HCT116 (cell line): ENCODE data around the gene MAP3K4. TPM values are rescaled to one million over a fixed set of nuclear protein-coding genes. Genes with fewer than 3 reads are reported as not detected.

Source experiments
- ATAC-seq: fragments of 200-7000 bp; cut with Tn5 transposase; 2 replicates; pipeline ENCODE4 v1.9.1; 2020; ENCODE audit warnings: mild to moderate bottlenecking, moderate library complexity
- BruUV-seq: library from RNA; stranded (reverse); fragments of 400-500 nt; replicated peaks from 2 replicates; lab custom pipeline; 2021; lab: Mats Ljungman, UMichigan
- CTCF ChIA-PET: fragments of 300-600 bp; sonication (Branson Sonifier 250); formaldehyde crosslinking; loops from one replicate; lab custom pipeline; 2021; ENCODE audit warnings: antibody characterized with exemption; lab: Charles Lee
- POLR2A ChIA-PET: fragments of 300-600, 350-600 bp; sonication (Branson Sonifier 250); formaldehyde crosslinking; loops from one replicate; lab custom pipeline; 2021; ENCODE audit warnings: antibody characterized with exemption; lab: Charles Lee
- RAD21 ChIA-PET, 2 experiments: fragments of 300-600 bp; sonication (Branson Sonifier 250); formaldehyde crosslinking; loops; one replicate each; lab custom pipeline; 2023; ENCODE audit warnings: low total read pairs in 2 of 2; ENCODE audit not compliant: uncharacterized antibody in 2 of 2, unreplicated experiment in 2 of 2, low non-redundant PET in 1 of 2; lab: Charles Lee
- DNase-seq: peaks from one replicate; pipeline ENCODE4 v3.0.0-alpha.2; 2010; ENCODE audit warnings: low read depth, low spot score
- H2AFZ ChIP-seq: fragments of 200-600 bp; shearing (Covaris generic), sonication (generic); 2 replicates; pipeline ENCODE4 v1.6.1; 2017; ENCODE audit warnings: low read depth, mixed run types, mixed read lengths, antibody characterized with exemption, low read length; ENCODE audit not compliant: poor library complexity, severe bottlenecking
- H3K27ac ChIP-seq: 2 replicates; pipeline ENCODE4 v1.5.1; 2012; ENCODE audit warnings: low read depth, low read length
- H3K27me3 ChIP-seq: fragments of 200-600 bp; sonication (generic); 2 replicates; pipeline ENCODE4 v1.6.1; 2016; ENCODE audit warnings: mixed run types, low read length, mixed read lengths; ENCODE audit not compliant: insufficient read depth
- H3K36me3 ChIP-seq, 2 experiments: fragments of 200-500 bp in 1 of 2; fragments of 200-600 bp in 1 of 2; sonication (Bioruptor generic) in 1 of 2; sonication (generic) in 1 of 2; 2 replicates each; pipeline versions ENCODE4 v1.5.1 to v1.6.1; 2014 to 2016; ENCODE audit warnings: low read length in 2 of 2, inconsistent platforms in 1 of 2, mixed read lengths in 1 of 2, mixed run types in 1 of 2; ENCODE audit not compliant: insufficient read depth in 2 of 2, control insufficient read depth in 1 of 2
- H3K4me1 ChIP-seq, 2 experiments: fragments of 200-600 bp in 1 of 2; sonication (generic) in 1 of 2; 2 replicates each; pipeline versions ENCODE4 v1.5.1 to v1.6.1; 2012 to 2017; ENCODE audit warnings: low read length in 2 of 2, inconsistent platforms in 1 of 2, mild to moderate bottlenecking in 1 of 2, mixed read lengths in 1 of 2, mixed run types in 1 of 2, moderate library complexity in 1 of 2; ENCODE audit not compliant: insufficient read depth in 2 of 2, control insufficient read depth in 1 of 2
- H3K4me2 ChIP-seq: fragments of 200-600 bp; sonication (generic); 2 replicates; pipeline ENCODE4 v1.6.1; 2017; ENCODE audit warnings: mixed run types, low read length, mixed read lengths
- H3K4me3 ChIP-seq, 2 experiments: fragments of 200-600 bp in 1 of 2; sonication (generic) in 1 of 2; replicated peaks in 1 of 2; 2 replicates each; pipeline ENCODE4 v1.5.1; 2011 to 2016; ENCODE audit warnings: low read length in 2 of 2, control low read depth in 1 of 2, low read depth in 1 of 2, mild to moderate bottlenecking in 1 of 2, mixed read lengths in 1 of 2, mixed run types in 1 of 2
- H3K79me2 ChIP-seq: fragments of 200-600 bp; sonication (generic); 2 replicates; pipeline ENCODE4 v1.6.1; 2017; ENCODE audit warnings: mild to moderate bottlenecking, mixed run types, low read length, moderate library complexity, mixed read lengths; ENCODE audit not compliant: insufficient read depth
- H3K9ac ChIP-seq: fragments of 200-600 bp; sonication (generic); 2 replicates; pipeline ENCODE4 v1.6.1; 2016; ENCODE audit warnings: low read length, mixed read lengths
- H3K9me2 ChIP-seq: fragments of 200-600 bp; sonication (generic), shearing (Covaris generic); 2 replicates; pipeline ENCODE4 v1.6.1; 2017; ENCODE audit warnings: mixed run types, mild to moderate bottlenecking, moderate library complexity; ENCODE audit not compliant: insufficient read depth
- H3K9me3 ChIP-seq, 2 experiments: fragments of 200-500 bp in 1 of 2; fragments of 200-600 bp in 1 of 2; sonication (Bioruptor generic) in 1 of 2; sonication (generic) in 1 of 2; 2 replicates each; pipeline ENCODE4 v1.6.1; 2014 to 2017; ENCODE audit warnings: low read length in 2 of 2, mixed read lengths in 2 of 2, inconsistent platforms in 1 of 2, low read depth in 1 of 2, mild to moderate bottlenecking in 1 of 2, mixed run types in 1 of 2, moderate library complexity in 1 of 2; ENCODE audit not compliant: control insufficient read depth in 1 of 2, insufficient read depth in 1 of 2
- H4K20me1 ChIP-seq: fragments of 200-600 bp; sonication (generic), shearing (Covaris generic); 2 replicates; pipeline ENCODE4 v1.6.1; 2017; ENCODE audit warnings: mixed run types, mild to moderate bottlenecking, moderate library complexity; ENCODE audit not compliant: insufficient read depth
- CTCF ChIP-seq, 3 experiments: fragments of 200-600 bp in 1 of 3; sonication (generic) in 1 of 3; IDR thresholded peaks in 2 of 3; conservative IDR thresholded peaks in 1 of 3; 2 replicates each; pipeline ENCODE4 v1.5.1; 2012 to 2017; ENCODE audit warnings: low read depth in 2 of 3, low read length in 2 of 3, antibody characterized with exemption in 1 of 3, borderline replicate concordance in 1 of 3, control low read depth in 1 of 3, mild to moderate bottlenecking in 1 of 3, mixed read lengths in 1 of 3, mixed run types in 1 of 3, moderate library complexity in 1 of 3; ENCODE audit not compliant: insufficient read depth in 1 of 3
- FOSL1 ChIP-seq: IDR thresholded peaks from 2 replicates; pipeline ENCODE4 v1.6.1; 2012; ENCODE audit warnings: low read depth
- POLR2AphosphoS5 ChIP-seq: IDR thresholded peaks from 2 replicates; pipeline ENCODE4 v1.6.1; 2011; ENCODE audit warnings: mild to moderate bottlenecking, low read depth, low read length, moderate library complexity
- SIN3A ChIP-seq: IDR thresholded peaks from 2 replicates; pipeline ENCODE4 v1.6.1; 2012; ENCODE audit warnings: low read depth
- SP1 ChIP-seq: IDR thresholded peaks from 2 replicates; pipeline ENCODE4 v1.6.1; 2012; ENCODE audit warnings: low read depth
- ZBTB33 ChIP-seq: IDR thresholded peaks from 2 replicates; pipeline ENCODE4 v1.6.1; 2011; ENCODE audit warnings: mild to moderate bottlenecking, low read length, moderate library complexity; ENCODE audit not compliant: insufficient replicate concordance; ENCODE audit errors: extremely low read depth
- ZFX ChIP-seq: fragments of 450-650 bp; IDR thresholded peaks from 2 replicates; pipeline ENCODE4 v1.6.1; 2017
- intact Hi-C: fragments of 100-400 bp; cut with micrococcal nuclease; formaldehyde crosslinking; loops from 2 replicates; pipeline ENCODE4 v1.10.0; 2022
- total RNA-seq: library from RNA; stranded (reverse); gene quantifications from one replicate; pipeline ENCODE4 v1.2.1, GENCODE V29; 2021; ENCODE audit not compliant: unreplicated experiment

The MAP3K4 gene
- total RNA-seq, 1 experiment from 2014 or later, result 46.5 TPM

GRCh38 chr6:160960839-160961238 is 30.7 kb upstream of the MAP3K4 start:
- no TSS peak for BruUV-seq
- Histone ChIP-seq H3K4me3 (no peak overlapping the region), H3K27ac (no peak overlapping the region), H3K9ac (no peak overlapping the region), H3K79me2 (no peaks in the 10 kb centered on the region), H2AFZ (no peak overlapping the region), H3K4me2 (no peak overlapping the region), H3K9me3 (no peaks in the 10 kb centered on the region), H4K20me1 (no peaks in the 10 kb centered on the region), H3K9me2 (no peaks in the 10 kb centered on the region), H3K36me3 (no peaks in the 10 kb centered on the region), H3K4me1 (no peaks in the 10 kb centered on the region), H3K27me3 (no peaks in the 10 kb centered on the region)
- POLR2A ChIA-PET, result no interaction called here
- no peak for DNase-seq
- CTCF ChIA-PET, result no interaction called here
- ATAC-seq, result no peak
- RAD21 ChIA-PET, result no interaction called here
- intact Hi-C loops, result no loop called here
- TF ChIP-seq SP1 (no peak), CTCF (IDR thresholded peaks at IDR 0.05 in 2 of 3, conservative IDR thresholded peaks at IDR 0.05 in 1 of 3; ENCODE audit: borderline replicate concordance in 1 of 3, insufficient read depth in 1 of 3, low read depth in 2 of 3, low read length in 2 of 3) (no peak), FOSL1 (no peak), ZBTB33 (no peak), SIN3A (no peak), ZFX (no peak), POLR2AphosphoS5 (no peak)
